ENCODE data around the gene GALNT14.

GRCh38 chr2:31032475-31032874, 105.8 kb downstream of the GALNT14 start:
- TF ChIP-seq CTCF (IDR thresholded peaks at IDR 0.05) (no peak), POLR2AphosphoS5 (IDR thresholded peaks at IDR 0.05) (no peak)

All from suprapubic skin (tissue), 3 donors.